ENCODE results near the gene NDNF.

GRCh38 chr4:121034017-121034416 lies 38.3 kb downstream of the NDNF start:
- TF ChIP-seq CTCF (conservative IDR thresholded peaks at IDR 0.05; ENCODE audit: low read depth, low read length) (no peak), EZH2 (IDR thresholded peaks at IDR 0.05; ENCODE audit: low read length, unreplicated experiment) (no peak)
